ENCODE results near the gene REXO1. TPM values are rescaled to one million over a fixed set of nuclear protein-coding genes. Genes with fewer than 3 reads are reported as not detected.

REXO1 gene
- total and polyA plus RNA-seq, 2 of the 8 experiments (the other 6 are each of a cell fraction or from before 2014, with no cell fraction given), result 42.4 to 44.3 TPM

DNA sequence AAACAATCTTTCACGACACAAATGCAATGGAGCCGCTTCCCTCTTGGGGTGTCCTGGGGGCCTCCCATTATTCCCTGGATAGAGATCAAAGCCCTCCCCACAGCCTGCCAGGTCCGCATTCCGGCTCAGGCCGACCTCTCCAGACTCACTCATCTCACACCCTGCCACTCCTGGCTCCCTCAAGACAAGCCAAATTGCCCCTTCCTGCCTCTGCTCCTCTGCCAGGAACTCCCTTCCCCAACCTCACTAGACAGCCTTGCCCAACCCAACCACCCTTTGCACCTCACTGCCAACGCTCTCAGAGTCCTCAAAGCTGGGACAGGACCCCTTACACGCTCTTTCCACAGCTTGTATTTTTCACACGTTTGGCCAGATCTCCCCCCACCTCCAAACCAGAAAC is 35.5 kb upstream of the REXO1 start (continued):
- TF ChIP-seq, protein P1, sequence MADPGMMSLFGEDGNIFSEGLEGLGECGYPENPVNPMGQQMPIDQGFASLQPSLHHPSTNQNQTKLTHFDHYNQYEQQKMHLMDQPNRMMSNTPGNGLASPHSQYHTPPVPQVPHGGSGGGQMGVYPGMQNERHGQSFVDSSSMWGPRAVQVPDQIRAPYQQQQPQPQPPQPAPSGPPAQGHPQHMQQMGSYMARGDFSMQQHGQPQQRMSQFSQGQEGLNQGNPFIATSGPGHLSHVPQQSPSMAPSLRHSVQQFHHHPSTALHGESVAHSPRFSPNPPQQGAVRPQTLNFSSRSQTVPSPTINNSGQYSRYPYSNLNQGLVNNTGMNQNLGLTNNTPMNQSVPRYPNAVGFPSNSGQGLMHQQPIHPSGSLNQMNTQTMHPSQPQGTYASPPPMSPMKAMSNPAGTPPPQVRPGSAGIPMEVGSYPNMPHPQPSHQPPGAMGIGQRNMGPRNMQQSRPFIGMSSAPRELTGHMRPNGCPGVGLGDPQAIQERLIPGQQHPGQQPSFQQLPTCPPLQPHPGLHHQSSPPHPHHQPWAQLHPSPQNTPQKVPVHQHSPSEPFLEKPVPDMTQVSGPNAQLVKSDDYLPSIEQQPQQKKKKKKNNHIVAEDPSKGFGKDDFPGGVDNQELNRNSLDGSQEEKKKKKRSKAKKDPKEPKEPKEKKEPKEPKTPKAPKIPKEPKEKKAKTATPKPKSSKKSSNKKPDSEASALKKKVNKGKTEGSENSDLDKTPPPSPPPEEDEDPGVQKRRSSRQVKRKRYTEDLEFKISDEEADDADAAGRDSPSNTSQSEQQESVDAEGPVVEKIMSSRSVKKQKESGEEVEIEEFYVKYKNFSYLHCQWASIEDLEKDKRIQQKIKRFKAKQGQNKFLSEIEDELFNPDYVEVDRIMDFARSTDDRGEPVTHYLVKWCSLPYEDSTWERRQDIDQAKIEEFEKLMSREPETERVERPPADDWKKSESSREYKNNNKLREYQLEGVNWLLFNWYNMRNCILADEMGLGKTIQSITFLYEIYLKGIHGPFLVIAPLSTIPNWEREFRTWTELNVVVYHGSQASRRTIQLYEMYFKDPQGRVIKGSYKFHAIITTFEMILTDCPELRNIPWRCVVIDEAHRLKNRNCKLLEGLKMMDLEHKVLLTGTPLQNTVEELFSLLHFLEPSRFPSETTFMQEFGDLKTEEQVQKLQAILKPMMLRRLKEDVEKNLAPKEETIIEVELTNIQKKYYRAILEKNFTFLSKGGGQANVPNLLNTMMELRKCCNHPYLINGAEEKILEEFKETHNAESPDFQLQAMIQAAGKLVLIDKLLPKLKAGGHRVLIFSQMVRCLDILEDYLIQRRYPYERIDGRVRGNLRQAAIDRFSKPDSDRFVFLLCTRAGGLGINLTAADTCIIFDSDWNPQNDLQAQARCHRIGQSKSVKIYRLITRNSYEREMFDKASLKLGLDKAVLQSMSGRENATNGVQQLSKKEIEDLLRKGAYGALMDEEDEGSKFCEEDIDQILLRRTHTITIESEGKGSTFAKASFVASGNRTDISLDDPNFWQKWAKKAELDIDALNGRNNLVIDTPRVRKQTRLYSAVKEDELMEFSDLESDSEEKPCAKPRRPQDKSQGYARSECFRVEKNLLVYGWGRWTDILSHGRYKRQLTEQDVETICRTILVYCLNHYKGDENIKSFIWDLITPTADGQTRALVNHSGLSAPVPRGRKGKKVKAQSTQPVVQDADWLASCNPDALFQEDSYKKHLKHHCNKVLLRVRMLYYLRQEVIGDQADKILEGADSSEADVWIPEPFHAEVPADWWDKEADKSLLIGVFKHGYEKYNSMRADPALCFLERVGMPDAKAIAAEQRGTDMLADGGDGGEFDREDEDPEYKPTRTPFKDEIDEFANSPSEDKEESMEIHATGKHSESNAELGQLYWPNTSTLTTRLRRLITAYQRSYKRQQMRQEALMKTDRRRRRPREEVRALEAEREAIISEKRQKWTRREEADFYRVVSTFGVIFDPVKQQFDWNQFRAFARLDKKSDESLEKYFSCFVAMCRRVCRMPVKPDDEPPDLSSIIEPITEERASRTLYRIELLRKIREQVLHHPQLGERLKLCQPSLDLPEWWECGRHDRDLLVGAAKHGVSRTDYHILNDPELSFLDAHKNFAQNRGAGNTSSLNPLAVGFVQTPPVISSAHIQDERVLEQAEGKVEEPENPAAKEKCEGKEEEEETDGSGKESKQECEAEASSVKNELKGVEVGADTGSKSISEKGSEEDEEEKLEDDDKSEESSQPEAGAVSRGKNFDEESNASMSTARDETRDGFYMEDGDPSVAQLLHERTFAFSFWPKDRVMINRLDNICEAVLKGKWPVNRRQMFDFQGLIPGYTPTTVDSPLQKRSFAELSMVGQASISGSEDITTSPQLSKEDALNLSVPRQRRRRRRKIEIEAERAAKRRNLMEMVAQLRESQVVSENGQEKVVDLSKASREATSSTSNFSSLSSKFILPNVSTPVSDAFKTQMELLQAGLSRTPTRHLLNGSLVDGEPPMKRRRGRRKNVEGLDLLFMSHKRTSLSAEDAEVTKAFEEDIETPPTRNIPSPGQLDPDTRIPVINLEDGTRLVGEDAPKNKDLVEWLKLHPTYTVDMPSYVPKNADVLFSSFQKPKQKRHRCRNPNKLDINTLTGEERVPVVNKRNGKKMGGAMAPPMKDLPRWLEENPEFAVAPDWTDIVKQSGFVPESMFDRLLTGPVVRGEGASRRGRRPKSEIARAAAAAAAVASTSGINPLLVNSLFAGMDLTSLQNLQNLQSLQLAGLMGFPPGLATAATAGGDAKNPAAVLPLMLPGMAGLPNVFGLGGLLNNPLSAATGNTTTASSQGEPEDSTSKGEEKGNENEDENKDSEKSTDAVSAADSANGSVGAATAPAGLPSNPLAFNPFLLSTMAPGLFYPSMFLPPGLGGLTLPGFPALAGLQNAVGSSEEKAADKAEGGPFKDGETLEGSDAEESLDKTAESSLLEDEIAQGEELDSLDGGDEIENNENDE (IDR thresholded peaks at IDR 0.05; ENCODE audit: insufficient replicate concordance, low read length), result no peak
- TF ChIP-seq RBBP5 (IDR thresholded peaks at IDR 0.05; ENCODE audit: borderline replicate concordance, low read depth, low read length), result no peak
- TF ChIP-seq RXRA (IDR thresholded peaks at IDR 0.05; ENCODE audit: insufficient read depth, low read depth, low read length), result no peak
- TF ChIP-seq SIRT6 (IDR thresholded peaks at IDR 0.05; ENCODE audit: low read length), result no peak
- TF ChIP-seq CREB1 (IDR thresholded peaks at IDR 0.05), result no peak
- TF ChIP-seq BRCA1 (IDR thresholded peaks at IDR 0.05; ENCODE audit: low read depth, low read length), result no peak
- no peak for TF ChIP-seq POLR2A (IDR thresholded peaks at IDR 0.05; ENCODE audit: control extremely low read depth in 1 of 2, low read depth in 2 of 2, low read length in 2 of 2)
- TF ChIP-seq TBP (IDR thresholded peaks at IDR 0.05; ENCODE audit: low read depth, low read length), result no peak

All from H1 (cell line).